ENCODE data around the gene RNLS.
"Not testable (repeated sequence)": the region's sequence is repeated elsewhere in the genome, so short reads cannot be mapped to it uniquely, and the experiment has no call there.

RNLS gene

GRCh38 chr10:88293651-88294230 is 289.4 kb downstream of the RNLS start:
- DNase-seq (ENCODE audit: low read depth in 2 of 2): no peak

- no peak for DNase-seq (ENCODE audit: low read depth in 2 of 2)
Measured at GRCh38 chr10:88293073-88293472, 290.0 kb downstream of the RNLS start.

- DNase-seq (ENCODE audit: low read depth in 2 of 2): no peak
Measured at GRCh38 chr10:88292185-88292514, 291.0 kb downstream of the RNLS start.

- DNase-seq (ENCODE audit: low read depth in 2 of 2): no peak
Measured at GRCh38 chr10:88291289-88292184, 291.6 kb downstream of the RNLS start.

- no peak for DNase-seq (ENCODE audit: low read depth in 2 of 2)
Measured at GRCh38 chr10:88289342-88289741, 293.8 kb downstream of the RNLS start.

- DNase-seq (ENCODE audit: low read depth in 2 of 2): no peak
Measured at GRCh38 chr10:88288320-88289059, 294.6 kb downstream of the RNLS start.

GRCh38 chr10:88286030-88286429 is 297.1 kb downstream of the RNLS start:
- no peak for DNase-seq (ENCODE audit: low read depth in 2 of 2)

- DNase-seq (ENCODE audit: low read depth in 2 of 2): no peak
Measured at GRCh38 chr10:88281592-88282347, 301.3 kb downstream of the RNLS start.

GRCh38 chr10:88280518-88280917 is 302.6 kb downstream of the RNLS start:
- DNase-seq (ENCODE audit: low read depth in 2 of 2): no peak

GRCh38 chr10:88278912-88279311 is 304.2 kb downstream of the RNLS start:
- DNase-seq (ENCODE audit: low read depth in 2 of 2): no peak

GRCh38 chr10:88276945-88277344 is 306.2 kb downstream of the RNLS start:
- DNase-seq (ENCODE audit: low read depth in 2 of 2): not testable (repeated sequence)

- DNase-seq (ENCODE audit: low read depth in 2 of 2): no peak
Measured at GRCh38 chr10:88274286-88274685, 308.8 kb downstream of the RNLS start.

GRCh38 chr10:88273567-88273966 is 309.6 kb downstream of the RNLS start:
- DNase-seq (ENCODE audit: low read depth in 2 of 2): no peak

GRCh38 chr10:88271761-88272543 is 311.2 kb downstream of the RNLS start:
- no peak for DNase-seq (ENCODE audit: low read depth in 2 of 2)

GRCh38 chr10:88270871-88271713 is 312.0 kb downstream of the RNLS start:
- no peak for DNase-seq (ENCODE audit: low read depth in 2 of 2)

GRCh38 chr10:88270061-88270808 is 312.9 kb downstream of the RNLS start:
- DNase-seq (ENCODE audit: low read depth in 2 of 2): no peak

GRCh38 chr10:88262591-88263234 is 320.4 kb downstream of the RNLS start:
- no peak for DNase-seq (ENCODE audit: low read depth in 2 of 2)

GRCh38 chr10:88261152-88261551 is 322.0 kb downstream of the RNLS start:
- no peak for DNase-seq (ENCODE audit: low read depth in 2 of 2)

Data from stimulated activated CD4-positive, alpha-beta T cell treated with anti-CD3 and anti-CD28 coated beads, Interleukin-1b, Interleukin-23, amount 100 ng/mL, for 1 hour (primary cell).